Smooth muscle cell (in vitro differentiated cells): ENCODE measurements around the gene MAGEH1. TPM values are rescaled to one million over a fixed set of nuclear protein-coding genes. Genes with fewer than 3 reads are reported as not detected.
A peak's percentile ranks its signal among the peaks of the same experiment; 100 is the strongest.

Experiments used
- DNase-seq: peaks from one replicate; lab custom pipeline; 2025; ENCODE audit not compliant: unreplicated experiment; lab: John Stamatoyannopoulos, UW
- H2AFZ ChIP-seq: fragments of 200-600 bp; sonication (generic); 2 replicates; pipeline ENCODE4 v1.6.0; 2016; ENCODE audit warnings: antibody characterized with exemption, low read depth, mild to moderate bottlenecking
- H3F3A ChIP-seq: fragments of 200-600 bp; sonication (generic); 2 replicates; pipeline ENCODE4 v1.6.0; 2017; ENCODE audit warnings: antibody characterized with exemption, low read depth
- H3K27ac ChIP-seq: fragments of 200-600 bp; sonication (generic); 2 replicates; pipeline ENCODE4 v1.5.1; 2016; ENCODE audit warnings: low read depth, mild to moderate bottlenecking
- H3K27me3 ChIP-seq: fragments of 200-600 bp; sonication (generic); 2 replicates; pipeline ENCODE4 v1.6.1; 2016; ENCODE audit warnings: low read depth, mild to moderate bottlenecking
- H3K36me3 ChIP-seq: fragments of 200-600 bp; sonication (generic); 2 replicates; pipeline ENCODE4 v1.5.1; 2016; ENCODE audit warnings: low read depth
- H3K4me1 ChIP-seq: fragments of 200-600 bp; sonication (generic); 2 replicates; pipeline ENCODE4 v1.5.1; 2016; ENCODE audit warnings: low read depth
- H3K4me2 ChIP-seq: fragments of 200-600 bp; sonication (generic); 2 replicates; pipeline ENCODE4 v1.6.0; 2016; ENCODE audit warnings: mild to moderate bottlenecking
- H3K4me3 ChIP-seq: fragments of 200-600 bp; sonication (generic); 2 replicates; pipeline ENCODE4 v1.5.1; 2016; ENCODE audit warnings: mild to moderate bottlenecking
- H3K79me2 ChIP-seq: fragments of 200-600 bp; sonication (generic); 2 replicates; pipeline ENCODE4 v1.6.0; 2016; ENCODE audit warnings: low read depth, mild to moderate bottlenecking
- H3K9ac ChIP-seq: fragments of 200-600 bp; sonication (generic); 2 replicates; pipeline ENCODE4 v1.6.0; 2016; ENCODE audit warnings: low read depth
- H3K9me3 ChIP-seq: fragments of 200-600 bp; sonication (generic); replicated peaks from 2 replicates; pipeline ENCODE4 v1.5.1; 2016; ENCODE audit warnings: low read depth
- H4K20me1 ChIP-seq: fragments of 200-600 bp; sonication (generic); 2 replicates; pipeline ENCODE4 v1.6.0; 2016; ENCODE audit warnings: low read depth
- CTCF ChIP-seq: fragments of 200-600 bp; sonication (generic); IDR thresholded peaks from 2 replicates; pipeline ENCODE4 v1.5.1; 2017; ENCODE audit warnings: borderline replicate concordance, mild to moderate bottlenecking, antibody characterized with exemption; ENCODE audit not compliant: insufficient read depth, poor library complexity, severe bottlenecking
- WGBS: methylation state at CpG from one replicate; pipeline ENCODE4 v1.1.7; 2016; ENCODE audit warnings: low lambda C conversion rate; 5-methylcytosine and 5-hydroxymethylcytosine counted together
- polyA plus RNA-seq: library from polyadenylated mRNA; unstranded; fragments of >200 nt; fragmentation: Nextera tagmentation; extraction: Ambion mirVana; gene quantifications from 2 replicates; pipeline ENCODE4 v1.2.1, GENCODE V29; 2016
- total RNA-seq: library from RNA; depleted of rRNA; stranded (reverse); fragments of >200 nt; gene quantifications from 2 replicates; pipeline ENCODE4 v1.2.3, GENCODE V29; 2014

MAGEH1 gene
- total and polyA plus RNA-seq, 2 experiments from 2014 or later, result 81.3 to 95.8 TPM

- WGBS, result 74% methylated on average over 3 of the region's 3 CpGs
- Histone ChIP-seq H3K9ac (no peak overlapping the region), H3K27me3 (no peaks in the 10 kb centered on the region), H4K20me1 (no peaks in the 10 kb centered on the region), H3K36me3 (no peaks in the 10 kb centered on the region), H3K79me2 (no peaks in the 10 kb centered on the region), H3F3A (no peaks in the 10 kb centered on the region), H3K27ac (no peak overlapping the region), H3K9me3 (no peaks in the 10 kb centered on the region), H3K4me3 (no peak overlapping the region), H2AFZ (no peak overlapping the region), H3K4me1 (no peaks in the 10 kb centered on the region), H3K4me2 (no peak overlapping the region)
- DNase-seq, result no peak
- TF ChIP-seq CTCF, result no peak
Measured at GRCh38 chrX:55486736-55487135, 34.8 kb downstream of the MAGEH1 start.

GRCh38 chrX:55487143-55487542, 35.2 kb downstream of the MAGEH1 start:
- WGBS, result 86% methylated on average over 2 of the region's 2 CpGs
- TF ChIP-seq CTCF, result no peak

GRCh38 chrX:55488006-55488592, 36.2 kb downstream of the MAGEH1 start:
- Histone ChIP-seq H3K79me2 (no peaks in the 10 kb centered on the region), H3K36me3 (no peaks in the 10 kb centered on the region), H3K9ac (no peak overlapping the region), H3F3A (no peaks in the 10 kb centered on the region), H3K9me3 (no peaks in the 10 kb centered on the region), H2AFZ (no peak overlapping the region), H4K20me1 (no peaks in the 10 kb centered on the region), H3K27ac (peak overlapping the region; percentile 49), H3K4me3 (peak overlapping the region; percentile 71), H3K4me1 (no peaks in the 10 kb centered on the region), H3K4me2 (peak overlapping the region; percentile 89), H3K27me3 (no peaks in the 10 kb centered on the region)
- DNase-seq, result no peak
- TF ChIP-seq CTCF, result no peak
- WGBS, result 37% methylated on average over 17 of the region's 23 CpGs

More at GRCh38 chrX:55487143-55487542, 35.2 kb downstream of the MAGEH1 start:
- no peaks in the 10 kb centered on the region for H4K20me1 ChIP-seq
- no peak overlapping the region for H2AFZ ChIP-seq
- no peak for DNase-seq
- H3K9ac ChIP-seq, result no peak overlapping the region
- H3K79me2 ChIP-seq, result no peaks in the 10 kb centered on the region
- no peak overlapping the region for H3K27ac ChIP-seq
- H3F3A ChIP-seq, result no peaks in the 10 kb centered on the region
- H3K4me1 ChIP-seq, result no peaks in the 10 kb centered on the region
- H3K4me2 ChIP-seq, result no peak overlapping the region
- H3K4me3 ChIP-seq, result no peak overlapping the region
- no peaks in the 10 kb centered on the region for H3K9me3 ChIP-seq
- H3K27me3 ChIP-seq, result no peaks in the 10 kb centered on the region
- no peaks in the 10 kb centered on the region for H3K36me3 ChIP-seq
